H9 (cell line): Measurements from ENCODE around the gene ZNF865. TPM values are rescaled to one million over a fixed set of nuclear protein-coding genes. Genes with fewer than 3 reads are reported as not detected.

Source experiments
- DNase-seq: peaks from one replicate; pipeline ENCODE4 v3.0.0-alpha.2; 2017
- H2AFZ ChIP-seq: one replicate; pipeline ENCODE4 v1.6.1; 2013; ENCODE audit warnings: mild to moderate bottlenecking, low read length, control low read depth, moderate library complexity
- H2AK5ac ChIP-seq: 2 replicates; pipeline ENCODE4 v1.6.1; 2013; ENCODE audit warnings: low read length, control low read depth, mixed read lengths; ENCODE audit not compliant: insufficient read length
- H2BK120ac ChIP-seq: one replicate; pipeline ENCODE4 v1.6.1; 2013; ENCODE audit warnings: low read depth, mild to moderate bottlenecking, low read length, control low read depth, inconsistent platforms; ENCODE audit not compliant: poor library complexity, severe bottlenecking
- H2BK12ac ChIP-seq: 2 replicates; pipeline ENCODE4 v1.6.1; 2013; ENCODE audit warnings: low read length, control low read depth, mixed read lengths, low read depth; ENCODE audit not compliant: insufficient read length
- H2BK15ac ChIP-seq: 2 replicates; pipeline ENCODE4 v1.6.1; 2013; ENCODE audit warnings: low read depth, low read length, control low read depth
- H2BK20ac ChIP-seq: one replicate; pipeline ENCODE4 v1.6.1; 2013; ENCODE audit warnings: low read depth, mild to moderate bottlenecking, low read length, control low read depth, inconsistent platforms; ENCODE audit not compliant: poor library complexity, severe bottlenecking
- H2BK5ac ChIP-seq: 2 replicates; pipeline ENCODE4 v1.6.1; 2013; ENCODE audit warnings: low read length, control low read depth, mixed read lengths; ENCODE audit not compliant: insufficient read length
- H3K14ac ChIP-seq: 2 replicates; pipeline ENCODE4 v1.6.1; 2013; ENCODE audit warnings: low read length, control low read depth; ENCODE audit not compliant: insufficient read depth
- H3K18ac ChIP-seq: 2 replicates; pipeline ENCODE4 v1.6.1; 2013; ENCODE audit warnings: low read depth, mild to moderate bottlenecking, mixed read lengths, low read length, control low read depth; ENCODE audit not compliant: insufficient read length
- H3K23ac ChIP-seq: 2 replicates; pipeline ENCODE4 v1.6.1; 2013; ENCODE audit warnings: low read length, control low read depth, mixed read lengths, low read depth; ENCODE audit not compliant: insufficient read length
- H3K23me2 ChIP-seq: 2 replicates; pipeline ENCODE4 v1.6.1; 2013; ENCODE audit warnings: low read depth, mild to moderate bottlenecking, mixed read lengths, low read length, control low read depth; ENCODE audit not compliant: insufficient read length, poor library complexity, severe bottlenecking
- H3K27ac ChIP-seq: 2 replicates; pipeline ENCODE4 v1.5.1; 2013; ENCODE audit warnings: low read length, control low read depth, mixed read lengths, low read depth; ENCODE audit not compliant: insufficient read length
- H3K27me3 ChIP-seq: 2 replicates; pipeline ENCODE4 v1.6.1; 2013; ENCODE audit warnings: low read length, control low read depth, inconsistent platforms; ENCODE audit not compliant: insufficient read depth
- H3K4ac ChIP-seq: 2 replicates; pipeline ENCODE4 v1.6.1; 2013; ENCODE audit warnings: low read depth, mild to moderate bottlenecking, control low read depth, inconsistent platforms, low read length, moderate library complexity
- H3K4me1 ChIP-seq: 2 replicates; pipeline ENCODE4 v1.6.1; 2013; ENCODE audit warnings: low read length, control low read depth, inconsistent platforms; ENCODE audit not compliant: insufficient read depth
- H3K4me2 ChIP-seq: 2 replicates; pipeline ENCODE4 v1.6.1; 2013; ENCODE audit warnings: low read length, control low read depth, mixed read lengths; ENCODE audit not compliant: insufficient read length, insufficient read depth
- H3K56ac ChIP-seq: 2 replicates; pipeline ENCODE4 v1.6.1; 2013; ENCODE audit warnings: low read depth, mild to moderate bottlenecking, mixed read lengths, low read length, control low read depth; ENCODE audit not compliant: insufficient read length
- H3K79me1 ChIP-seq: 2 replicates; pipeline ENCODE4 v1.6.1; 2013; ENCODE audit warnings: low read depth, mild to moderate bottlenecking, moderate library complexity, low read length, control low read depth, inconsistent platforms; ENCODE audit not compliant: insufficient read depth, poor library complexity, severe bottlenecking
- H3K79me2 ChIP-seq: 2 replicates; pipeline ENCODE4 v1.6.1; 2013; ENCODE audit warnings: low read length, control low read depth, inconsistent platforms; ENCODE audit not compliant: insufficient read depth
- H3K9ac ChIP-seq: 2 replicates; pipeline ENCODE4 v1.6.1; 2013; ENCODE audit warnings: low read length, control low read depth, mixed read lengths; ENCODE audit not compliant: insufficient read length; ENCODE audit errors: extremely low read depth
- H3K9me3 ChIP-seq: one replicate; pipeline ENCODE4 v1.6.1; 2013; ENCODE audit warnings: low read depth, low read length, inconsistent platforms; ENCODE audit not compliant: control insufficient read depth
- H3T11ph ChIP-seq: one replicate; pipeline ENCODE4 v1.6.1; 2013; ENCODE audit warnings: mild to moderate bottlenecking, low read length, control low read depth, inconsistent platforms
- H4K20me1 ChIP-seq: one replicate; pipeline ENCODE4 v1.6.1; 2013; ENCODE audit not compliant: control insufficient read depth, insufficient read length, insufficient read depth
- H4K5ac ChIP-seq: 2 replicates; pipeline ENCODE4 v1.6.1; 2013; ENCODE audit warnings: low read depth, mild to moderate bottlenecking, mixed read lengths, low read length, control low read depth; ENCODE audit not compliant: insufficient read length
- H4K8ac ChIP-seq: replicated peaks from 2 replicates; pipeline ENCODE4 v1.6.1; 2013; ENCODE audit warnings: low read length, control low read depth, mixed read lengths, low read depth; ENCODE audit not compliant: insufficient read length
- H4K91ac ChIP-seq: 2 replicates; pipeline ENCODE4 v1.6.1; 2013; ENCODE audit warnings: low read depth, mild to moderate bottlenecking, moderate library complexity, mixed read lengths, low read length, control low read depth; ENCODE audit not compliant: insufficient read length
- H3K27ac Mint-ChIP-seq, 3 experiments: 2 replicates in 2 of 3; 3 replicates in 1 of 3; pipeline ENCODE4 v1.8.0; 2020 to 2021; ENCODE audit warnings: mixed read lengths in 3 of 3, mild to moderate bottlenecking in 1 of 3, moderate library complexity in 1 of 3
- H3K27me3 Mint-ChIP-seq: 2 replicates; pipeline ENCODE4 v1.8.0; 2021; ENCODE audit warnings: low read depth, mild to moderate bottlenecking, moderate library complexity, mixed read lengths
- H3K36me3 Mint-ChIP-seq, 3 experiments: 2 replicates in 2 of 3; 3 replicates in 1 of 3; pipeline ENCODE4 v1.8.0; 2020 to 2021; ENCODE audit warnings: low read depth in 3 of 3, mixed read lengths in 3 of 3; ENCODE audit not compliant: insufficient read depth in 1 of 3
- H3K4me1 Mint-ChIP-seq, 2 experiments: 2 replicates each; pipeline ENCODE4 v1.8.0; 2020; ENCODE audit warnings: mixed read lengths in 2 of 2
- H3K4me3 Mint-ChIP-seq, 2 experiments: 2 replicates in 1 of 2; 3 replicates in 1 of 2; pipeline ENCODE4 v1.8.0; 2020 to 2021; ENCODE audit warnings: mild to moderate bottlenecking in 2 of 2, mixed read lengths in 2 of 2, moderate library complexity in 1 of 2
- H3K9me3 Mint-ChIP-seq, 2 experiments: 2 replicates in 1 of 2; 3 replicates in 1 of 2; pipeline ENCODE4 v1.8.0; 2020; ENCODE audit warnings: mild to moderate bottlenecking in 2 of 2, mixed read lengths in 2 of 2, moderate library complexity in 1 of 2
- CTCF ChIP-seq: fragments of 200-600 bp; sonication (generic); conservative IDR thresholded peaks from 3 replicates; pipeline ENCODE4 v1.8.0; 2021; ENCODE audit warnings: antibody characterized with exemption, mild to moderate bottlenecking
- WGBS: extraction: QIAGEN DNeasy Blood & Tissue Kit; methylation state at CpG from one replicate; pipeline ENCODE4 v1.1.7; 2013; ENCODE audit warnings: missing lambda C conversion rate, low lambda C conversion rate, mixed read lengths; ENCODE audit not compliant: insufficient read length; ENCODE audit errors: extremely low coverage; 5-methylcytosine and 5-hydroxymethylcytosine counted together
- total RNA-seq: library from RNA; stranded (reverse); gene quantifications from 2 replicates; pipeline ENCODE4 v1.2.1, GENCODE V29; 2021

Gene ZNF865
- total RNA-seq, 1 experiment from 2014 or later = 14.3 TPM

GRCh38 chr19:55578761-55579747 is 26.4 kb upstream of the ZNF865 start:
- H3K36me3 Mint-ChIP-seq = peaks cover 9 to 25% (median 19%) of the 10 kb centered on the region in 3 experiments
- H3K9me3 ChIP-seq = no peaks in the 10 kb centered on the region
- H3K27ac ChIP-seq = no peak overlapping the region

More at GRCh38 chr19:55578761-55579747, 26.4 kb upstream of the ZNF865 start:
- no peak for TF ChIP-seq CTCF
- Histone ChIP-seq H3K79me1 (peaks cover 3% of the 10 kb centered on the region), H2BK120ac (no peak overlapping the region), H3K9ac (peak overlapping the region; percentile 88), H4K5ac (no peak overlapping the region), H3K18ac (no peak overlapping the region), H2BK5ac (no peak overlapping the region), H2BK20ac (no peak overlapping the region), H2AFZ (no peak overlapping the region), H3K14ac (no peak overlapping the region), H4K20me1 (no peaks in the 10 kb centered on the region), H2BK15ac (no peak overlapping the region), H2BK12ac (no peak overlapping the region), H3K4me1 (no peaks in the 10 kb centered on the region), H4K91ac (no peak overlapping the region), H3K27me3 (no peaks in the 10 kb centered on the region), H3K79me2 (peaks cover 1% of the 10 kb centered on the region; the same call in 1 of the 2 replicates), H3K4me2 (peak overlapping the region; percentile 76), H4K8ac (no peak overlapping the region), H3K4ac (no peak overlapping the region), H3T11ph (no peak overlapping the region), H2AK5ac (no peak overlapping the region), H3K23ac (no peak overlapping the region), H3K56ac (no peak overlapping the region), H3K23me2 (no peaks in the 10 kb centered on the region)
- Mint-ChIP-seq H3K27me3 (peaks cover under 1% of the 10 kb centered on the region; the same call in 1 of the 2 replicates), H3K9me3 (no peaks in the 10 kb centered on the region), H3K27ac (peak overlapping the region in 1 of 3 experiments; percentile 92; a peak in 2 of 7 replicates), H3K4me1 (peaks cover 9 to 15% of the 10 kb centered on the region in 2 experiments), H3K4me3 (peak overlapping the region; percentile 89 to 95)
- no CpG with 5 or more reads among the region's 90 CpGs for WGBS
- no peak for DNase-seq
